Fibroblast of lung (primary cell): ENCODE results near the gene CGGBP1. TPM values are rescaled to one million over a fixed set of nuclear protein-coding genes. Genes with fewer than 3 reads are reported as not detected.

Experiments used
- DNase-seq, 2 donors: peaks; one replicate each; pipeline versions ENCODE4 v3.0.0 to v3.0.0-alpha.2; 2010; ENCODE audit warnings: low read depth in 2 of 2
- H2AFZ ChIP-seq: 2 replicates; pipeline ENCODE4 v1.5.1; 2012; ENCODE audit warnings: low read length, control low read depth, inconsistent platforms
- H3K27ac ChIP-seq: 2 replicates; pipeline ENCODE4 v1.5.1; 2011; ENCODE audit warnings: low read length, control low read depth; ENCODE audit not compliant: insufficient read depth
- H3K27me3 ChIP-seq: 2 replicates; pipeline ENCODE4 v1.5.1; 2011; ENCODE audit warnings: mild to moderate bottlenecking, low read length; ENCODE audit not compliant: control insufficient read depth, insufficient read depth
- H3K36me3 ChIP-seq: 2 replicates; pipeline ENCODE4 v1.5.1; 2011; ENCODE audit warnings: low read length; ENCODE audit not compliant: control insufficient read depth, insufficient read depth
- H3K4me1 ChIP-seq: 2 replicates; pipeline ENCODE4 v1.5.1; 2011; ENCODE audit warnings: low read length; ENCODE audit not compliant: control insufficient read depth, insufficient read depth; ENCODE audit errors: extremely low read depth
- H3K4me2 ChIP-seq: 2 replicates; pipeline ENCODE4 v1.5.1; 2011; ENCODE audit warnings: low read length, control low read depth; ENCODE audit not compliant: insufficient read depth; ENCODE audit errors: extremely low read depth
- H3K4me3 ChIP-seq, 4 experiments: fragments of 200-600 bp in 1 of 4; sonication (generic) in 1 of 4; replicated peaks in 1 of 4; 2 replicates each; pipeline ENCODE4 v1.5.1; 2011 to 2016; ENCODE audit warnings: low read length in 4 of 4, low read depth in 3 of 4, mild to moderate bottlenecking in 3 of 4, control low read depth in 2 of 4, inconsistent platforms in 1 of 4, mixed read lengths in 1 of 4; ENCODE audit not compliant: insufficient read depth in 1 of 4; ENCODE audit errors: control extremely low read depth in 1 of 4
- H3K79me2 ChIP-seq: 2 replicates; pipeline ENCODE4 v1.5.1; 2012; ENCODE audit warnings: mild to moderate bottlenecking, low read length, inconsistent platforms; ENCODE audit not compliant: control insufficient read depth, insufficient read depth
- H3K9ac ChIP-seq: 2 replicates; pipeline ENCODE4 v1.5.1; 2011; ENCODE audit warnings: mild to moderate bottlenecking, low read length, control low read depth; ENCODE audit not compliant: insufficient read depth
- H3K9me3 ChIP-seq: 2 replicates; pipeline ENCODE4 v1.5.1; 2012; ENCODE audit warnings: low read depth, low read length; ENCODE audit not compliant: control insufficient read depth, insufficient read depth
- H4K20me1 ChIP-seq: 2 replicates; pipeline ENCODE4 v1.5.1; 2011; ENCODE audit warnings: low read length; ENCODE audit not compliant: control insufficient read depth, insufficient read depth; ENCODE audit errors: extremely low read depth
- EZH2 ChIP-seq: IDR thresholded peaks from 2 replicates; pipeline ENCODE4 v1.5.1; 2012; ENCODE audit warnings: low read length, control low read depth, mild to moderate bottlenecking; ENCODE audit errors: missing control alignments
- polyA minus RNA-seq: library from RNA; depleted of rRNA, polyadenylated mRNA; stranded (reverse); fragments of >200 nt; gene quantifications from 2 replicates; pipeline ENCODE4 v1.2.3, GENCODE V29; 2011; ENCODE audit warnings: low replicate concordance
- polyA plus RNA-seq, 2 donors: library from polyadenylated mRNA; depleted of rRNA in 1 of 2; stranded (reverse) in 1 of 2; unstranded in 1 of 2; fragments of >200 nt; gene quantifications; 2 replicates each; pipeline ENCODE4 v1.2.1, GENCODE V29; 2011 to 2012; ENCODE audit warnings: missing spikeins in 1 of 2
- total RNA-seq: library from RNA; depleted of rRNA; stranded (reverse); fragments of >200 nt; gene quantifications from 2 replicates; pipeline ENCODE4 v1.2.1, GENCODE V29; 2014
- TF ChIP-seq, protein P1 (sequence below), 2 donors: IDR thresholded peaks in 1 of 2; conservative IDR thresholded peaks in 1 of 2; 1 replicate in 1 of 2; 2 replicates in 1 of 2; pipeline ENCODE4 v1.5.1; 2011 to 2012; ENCODE audit warnings: low read length in 2 of 2, control low read depth in 1 of 2, inconsistent platforms in 1 of 2, low read depth in 1 of 2, mild to moderate bottlenecking in 1 of 2

The CGGBP1 gene, protein sequence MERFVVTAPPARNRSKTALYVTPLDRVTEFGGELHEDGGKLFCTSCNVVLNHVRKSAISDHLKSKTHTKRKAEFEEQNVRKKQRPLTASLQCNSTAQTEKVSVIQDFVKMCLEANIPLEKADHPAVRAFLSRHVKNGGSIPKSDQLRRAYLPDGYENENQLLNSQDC
- total RNA-seq: 56.5 and 71.0 TPM in 2 replicates
- 61.1 and 70.8 TPM in 2 replicates for polyA plus RNA-seq
- 38.4 and 43.3 TPM in 2 replicates for polyA plus RNA-seq (2012)
- polyA minus RNA-seq: 22.7 and 32.5 TPM in 2 replicates

DNA sequence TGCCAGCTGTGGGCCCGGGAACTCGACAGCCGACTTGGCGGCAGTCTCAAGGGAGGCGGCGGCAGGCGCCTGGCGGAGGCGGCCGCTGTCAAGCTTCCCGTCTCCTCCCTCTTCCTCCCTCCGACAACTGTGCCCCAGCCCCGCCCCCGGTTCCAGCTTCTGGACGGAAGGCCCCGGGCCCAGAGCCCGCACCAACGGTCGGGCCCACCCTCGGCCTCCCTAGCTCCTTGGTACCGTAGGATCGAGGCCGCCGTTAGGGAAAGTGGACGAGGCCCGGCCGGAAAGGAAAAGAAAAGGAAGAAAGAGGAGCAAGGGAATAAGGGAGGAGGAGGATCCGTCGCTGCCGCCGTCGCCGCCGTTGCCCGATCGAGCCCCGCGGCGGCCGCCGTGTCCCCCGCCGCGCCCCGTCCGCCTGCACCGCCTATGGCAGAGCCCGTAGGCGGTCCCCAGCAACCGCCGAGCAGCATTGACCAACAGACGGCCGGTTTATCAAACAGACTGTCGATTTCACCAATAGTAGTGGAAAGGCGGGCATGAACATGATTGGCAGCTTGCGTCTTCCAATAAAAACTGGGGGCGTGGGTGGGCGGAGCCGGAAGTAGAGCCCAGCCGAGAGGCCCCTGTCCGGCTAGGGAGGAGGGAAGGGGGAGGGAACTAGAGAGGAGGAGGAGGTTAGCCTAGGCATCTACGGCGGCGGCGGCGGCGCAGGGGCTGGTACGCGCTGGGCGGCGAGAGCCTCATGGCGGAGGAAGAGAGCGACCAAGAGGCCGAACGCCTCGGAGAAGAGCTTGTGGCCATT is at the start of gene CGGBP1, which contains the start of gene ZNF654:
CGGBP1 (minus strand) TSS at position 425 of the 799 bp plus-strand sequence. CDS start 3,029 bp downstream, outside the sequence.
ZNF654 (plus strand) TSS at position 675 of the 799 bp plus-strand sequence; CDS start at position 740, 65 bp downstream.
- Histone ChIP-seq H3K9me3 (no peaks in the 10 kb centered on the region), H3K79me2 (peaks cover 71% of the 10 kb centered on the region), H3K27me3 (no peaks in the 10 kb centered on the region), H3K4me1 (peaks cover 2% of the 10 kb centered on the region), H3K4me2 (peak within 1 kb of the TSS; percentile 86), H3K9ac (peak within 1 kb of the TSS; percentile 88), H2AFZ (peak within 1 kb of the TSS; percentile 80), H3K4me3 (peak within 1 kb of the TSS; percentile 86 to 95 (median 94)), H4K20me1 (no peaks in the 10 kb centered on the region), H3K27ac (peak within 1 kb of the TSS; percentile 88), H3K36me3 (peaks cover 7% of the 10 kb centered on the region)
- TF ChIP-seq EZH2: no peak
- TF ChIP-seq, protein P1, sequence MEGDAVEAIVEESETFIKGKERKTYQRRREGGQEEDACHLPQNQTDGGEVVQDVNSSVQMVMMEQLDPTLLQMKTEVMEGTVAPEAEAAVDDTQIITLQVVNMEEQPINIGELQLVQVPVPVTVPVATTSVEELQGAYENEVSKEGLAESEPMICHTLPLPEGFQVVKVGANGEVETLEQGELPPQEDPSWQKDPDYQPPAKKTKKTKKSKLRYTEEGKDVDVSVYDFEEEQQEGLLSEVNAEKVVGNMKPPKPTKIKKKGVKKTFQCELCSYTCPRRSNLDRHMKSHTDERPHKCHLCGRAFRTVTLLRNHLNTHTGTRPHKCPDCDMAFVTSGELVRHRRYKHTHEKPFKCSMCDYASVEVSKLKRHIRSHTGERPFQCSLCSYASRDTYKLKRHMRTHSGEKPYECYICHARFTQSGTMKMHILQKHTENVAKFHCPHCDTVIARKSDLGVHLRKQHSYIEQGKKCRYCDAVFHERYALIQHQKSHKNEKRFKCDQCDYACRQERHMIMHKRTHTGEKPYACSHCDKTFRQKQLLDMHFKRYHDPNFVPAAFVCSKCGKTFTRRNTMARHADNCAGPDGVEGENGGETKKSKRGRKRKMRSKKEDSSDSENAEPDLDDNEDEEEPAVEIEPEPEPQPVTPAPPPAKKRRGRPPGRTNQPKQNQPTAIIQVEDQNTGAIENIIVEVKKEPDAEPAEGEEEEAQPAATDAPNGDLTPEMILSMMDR (conservative IDR thresholded peaks at IDR 0.05 in 1 of 2, IDR thresholded peaks at IDR 0.05 in 1 of 2; ENCODE audit: low read depth in 1 of 2, low read length in 2 of 2): no peak
- DNase-seq: peak; percentile 99

DNA sequence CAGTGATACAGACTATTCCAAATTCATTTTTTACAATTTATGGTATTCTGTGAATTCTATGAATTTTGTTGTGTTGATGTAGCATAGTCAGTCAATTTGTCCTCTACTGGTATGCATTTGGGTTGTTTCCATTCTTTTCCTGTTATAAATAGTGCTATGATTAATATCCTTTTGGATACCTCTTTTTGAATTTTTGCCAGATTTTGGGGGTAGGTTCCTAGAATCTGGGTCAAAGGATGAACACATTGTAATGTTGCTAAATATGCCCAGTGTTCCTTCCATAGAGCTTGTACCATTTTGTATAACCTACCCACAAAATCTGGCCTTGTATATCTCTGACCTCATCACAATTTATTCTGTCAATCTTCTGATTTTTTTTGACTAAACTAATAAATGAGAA is 46.5 kb upstream of the CGGBP1 start:
- Histone ChIP-seq H3K9me3 (no peaks in the 10 kb centered on the region), H3K36me3 (no peaks in the 10 kb centered on the region), H3K4me1 (no peaks in the 10 kb centered on the region), H2AFZ (no peak overlapping the region), H3K4me2 (no peak overlapping the region), H3K9ac (no peak overlapping the region), H3K27me3 (no peaks in the 10 kb centered on the region), H3K79me2 (peaks cover 3% of the 10 kb centered on the region), H3K27ac (no peak overlapping the region), H3K4me3 (no peak overlapping the region), H4K20me1 (no peaks in the 10 kb centered on the region)
- DNase-seq: peak in 1 of 2 donors; percentile 22
- no peak for TF ChIP-seq EZH2
- TF ChIP-seq, protein P1 (conservative IDR thresholded peaks at IDR 0.05 in 1 of 2, IDR thresholded peaks at IDR 0.05 in 1 of 2; ENCODE audit: low read depth in 1 of 2, low read length in 2 of 2): no peak

DNA sequence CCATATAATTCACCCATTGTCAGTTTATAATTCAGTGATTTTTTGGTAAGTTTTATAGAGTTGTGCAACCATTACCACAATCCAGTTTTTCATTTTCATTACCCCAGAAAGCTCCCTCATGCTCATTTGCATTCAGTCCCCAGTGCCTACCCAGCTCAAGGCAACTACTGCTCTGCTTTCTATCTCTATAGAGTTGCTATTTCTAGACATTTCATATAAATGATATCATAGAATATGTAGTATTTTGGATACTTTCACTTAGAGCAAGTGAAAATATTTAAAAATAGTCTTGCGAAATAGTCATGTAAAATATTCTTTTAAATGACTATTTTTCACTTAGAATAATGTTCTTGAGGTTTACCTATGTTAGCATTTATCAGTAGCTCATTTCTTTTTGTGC is 42.3 kb upstream of the CGGBP1 start:
- no peaks in the 10 kb centered on the region for H3K36me3 ChIP-seq
- H2AFZ ChIP-seq: no peak overlapping the region
- DNase-seq: no peak
- H3K4me3 ChIP-seq: no peak overlapping the region
- H3K4me2 ChIP-seq: no peak overlapping the region
- no peaks in the 10 kb centered on the region for H3K9me3 ChIP-seq
- no peak overlapping the region for H3K9ac ChIP-seq
- no peaks in the 10 kb centered on the region for H3K4me1 ChIP-seq
- no peaks in the 10 kb centered on the region for H3K27me3 ChIP-seq
- no peak overlapping the region for H3K27ac ChIP-seq
- no peak for TF ChIP-seq EZH2
- TF ChIP-seq, protein P1 (conservative IDR thresholded peaks at IDR 0.05 in 1 of 2, IDR thresholded peaks at IDR 0.05 in 1 of 2; ENCODE audit: low read depth in 1 of 2, low read length in 2 of 2): no peak
- H4K20me1 ChIP-seq: no peaks in the 10 kb centered on the region
- H3K79me2 ChIP-seq: peaks cover 5% of the 10 kb centered on the region
